Left ventricle myocardium inferior (tissue), 1 donor: ENCODE measurements around the gene PBX1. TPM values are rescaled to one million over a fixed set of nuclear protein-coding genes. Genes with fewer than 3 reads are reported as not detected.
A peak's percentile ranks its signal among the peaks of the same experiment; 100 is the strongest.

ENCODE experiments used
- DNase-seq: peaks from one replicate; pipeline ENCODE4 v3.0.0-alpha.2; 2020
- H3K27ac ChIP-seq: fragments of 200-600 bp; replicated peaks from 2 replicates; pipeline ENCODE4 v1.8.0; 2021
- H3K27me3 ChIP-seq: fragments of 200-600 bp; 2 replicates; pipeline ENCODE4 v1.8.0; 2021; ENCODE audit warnings: low read depth
- H3K36me3 ChIP-seq: fragments of 200-600 bp; 2 replicates; pipeline ENCODE4 v1.8.0; 2021
- H3K4me1 ChIP-seq: fragments of 200-600 bp; 2 replicates; pipeline ENCODE4 v1.8.0; 2021
- H3K4me3 ChIP-seq: fragments of 200-600 bp; 2 replicates; pipeline ENCODE4 v1.8.0; 2021; ENCODE audit warnings: mild to moderate bottlenecking, moderate library complexity
- H3K9me3 ChIP-seq: fragments of 200-600 bp; replicated peaks from 2 replicates; pipeline ENCODE4 v1.8.0; 2021
- intact Hi-C: fragments of 100-400 bp; cut with micrococcal nuclease; formaldehyde crosslinking; loops from one replicate; pipeline ENCODE4 v1.11.0; 2022
- total RNA-seq: library from RNA; stranded (reverse); fragmentation: NEBNext Ultra II Directional; extraction: Animal tissue kit (Norgen Biotek cat#: 25700); gene quantifications from one replicate; pipeline ENCODE4 v1.2.1, GENCODE V29; 2021
- TF ChIP-seq, protein P1 (sequence below): fragments of 200-600 bp; IDR thresholded peaks from 2 replicates; pipeline ENCODE4 v1.8.0; 2021; ENCODE audit warnings: antibody characterized with exemption, mild to moderate bottlenecking, borderline replicate concordance
- donor health status: DM: no; HTN: yes; CAD: no; lungs with severe emphysema.

The PBX1 gene
- total RNA-seq, 1 donor from 2014 or later, result 73.2 TPM

DNA sequence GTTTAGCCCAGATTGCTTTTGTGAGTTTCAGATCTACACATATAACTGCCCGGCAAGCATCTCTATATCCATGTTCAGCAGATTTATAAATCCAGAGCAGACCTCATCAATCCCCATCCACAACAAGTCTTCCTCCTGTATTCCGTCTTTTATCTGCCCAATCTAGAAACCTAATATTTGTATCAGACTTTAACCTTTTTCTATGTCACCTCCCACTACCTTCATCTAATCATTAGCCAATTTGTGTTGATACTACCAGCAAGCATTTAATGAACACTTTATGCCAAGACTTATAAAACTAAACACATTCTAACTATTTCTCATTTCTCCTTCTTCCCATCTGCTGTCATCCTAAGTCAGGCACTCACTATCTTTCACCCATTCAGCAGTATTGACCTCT is 135.5 kb downstream of the PBX1 start:
- H3K4me3 ChIP-seq, result no peak overlapping the region
- intact Hi-C loops, result no loop called here
- TF ChIP-seq, protein P1, sequence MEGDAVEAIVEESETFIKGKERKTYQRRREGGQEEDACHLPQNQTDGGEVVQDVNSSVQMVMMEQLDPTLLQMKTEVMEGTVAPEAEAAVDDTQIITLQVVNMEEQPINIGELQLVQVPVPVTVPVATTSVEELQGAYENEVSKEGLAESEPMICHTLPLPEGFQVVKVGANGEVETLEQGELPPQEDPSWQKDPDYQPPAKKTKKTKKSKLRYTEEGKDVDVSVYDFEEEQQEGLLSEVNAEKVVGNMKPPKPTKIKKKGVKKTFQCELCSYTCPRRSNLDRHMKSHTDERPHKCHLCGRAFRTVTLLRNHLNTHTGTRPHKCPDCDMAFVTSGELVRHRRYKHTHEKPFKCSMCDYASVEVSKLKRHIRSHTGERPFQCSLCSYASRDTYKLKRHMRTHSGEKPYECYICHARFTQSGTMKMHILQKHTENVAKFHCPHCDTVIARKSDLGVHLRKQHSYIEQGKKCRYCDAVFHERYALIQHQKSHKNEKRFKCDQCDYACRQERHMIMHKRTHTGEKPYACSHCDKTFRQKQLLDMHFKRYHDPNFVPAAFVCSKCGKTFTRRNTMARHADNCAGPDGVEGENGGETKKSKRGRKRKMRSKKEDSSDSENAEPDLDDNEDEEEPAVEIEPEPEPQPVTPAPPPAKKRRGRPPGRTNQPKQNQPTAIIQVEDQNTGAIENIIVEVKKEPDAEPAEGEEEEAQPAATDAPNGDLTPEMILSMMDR, result no peak
- no peak for DNase-seq
- H3K27ac ChIP-seq, result no peak overlapping the region
- H3K4me1 ChIP-seq, result peaks cover 34% of the 10 kb centered on the region
- H3K27me3 ChIP-seq, result no peaks in the 10 kb centered on the region
- H3K36me3 ChIP-seq, result no peaks in the 10 kb centered on the region
- no peaks in the 10 kb centered on the region for H3K9me3 ChIP-seq

DNA sequence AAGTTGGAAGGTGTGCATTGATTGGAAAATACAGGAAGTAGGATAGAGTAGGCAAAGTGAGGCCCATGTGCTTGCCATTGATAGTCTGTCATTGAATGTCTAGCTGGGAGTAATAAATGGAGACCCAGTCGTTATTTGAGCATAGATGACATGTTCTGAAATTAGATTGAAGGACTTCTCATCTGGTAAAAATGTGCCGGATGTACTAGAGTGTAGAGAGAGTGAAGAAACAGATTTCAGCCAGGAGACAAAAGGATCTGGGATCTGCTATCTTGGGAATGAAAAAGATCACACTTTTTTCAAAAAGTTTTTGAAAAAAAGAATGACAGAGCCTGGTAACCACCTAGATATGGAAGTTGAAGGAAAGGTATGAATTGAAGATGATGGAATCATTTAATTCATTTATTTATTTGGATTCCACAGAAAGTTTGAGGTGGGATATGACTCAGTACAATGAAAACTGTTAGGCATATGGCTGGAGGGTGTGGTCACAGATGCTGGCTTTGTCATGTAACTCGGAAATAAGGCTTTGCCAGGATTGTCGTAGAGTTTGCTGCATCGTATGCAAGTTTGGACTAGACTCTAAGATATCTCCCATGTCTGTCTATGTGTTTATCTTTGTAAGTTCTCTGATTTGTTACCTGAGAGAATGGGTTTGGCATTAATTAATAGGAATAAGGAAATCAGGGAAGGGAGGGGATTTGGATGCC is 137.1 kb downstream of the PBX1 start:
- H3K4me1 ChIP-seq, result peaks cover 43% of the 10 kb centered on the region
- intact Hi-C loops, result no loop called here
- H3K9me3 ChIP-seq, result no peaks in the 10 kb centered on the region
- TF ChIP-seq, protein P1, result no peak
- H3K4me3 ChIP-seq, result no peak overlapping the region
- no peak for DNase-seq
- no peaks in the 10 kb centered on the region for H3K27me3 ChIP-seq
- H3K36me3 ChIP-seq, result no peaks in the 10 kb centered on the region
- no peak overlapping the region for H3K27ac ChIP-seq

DNA sequence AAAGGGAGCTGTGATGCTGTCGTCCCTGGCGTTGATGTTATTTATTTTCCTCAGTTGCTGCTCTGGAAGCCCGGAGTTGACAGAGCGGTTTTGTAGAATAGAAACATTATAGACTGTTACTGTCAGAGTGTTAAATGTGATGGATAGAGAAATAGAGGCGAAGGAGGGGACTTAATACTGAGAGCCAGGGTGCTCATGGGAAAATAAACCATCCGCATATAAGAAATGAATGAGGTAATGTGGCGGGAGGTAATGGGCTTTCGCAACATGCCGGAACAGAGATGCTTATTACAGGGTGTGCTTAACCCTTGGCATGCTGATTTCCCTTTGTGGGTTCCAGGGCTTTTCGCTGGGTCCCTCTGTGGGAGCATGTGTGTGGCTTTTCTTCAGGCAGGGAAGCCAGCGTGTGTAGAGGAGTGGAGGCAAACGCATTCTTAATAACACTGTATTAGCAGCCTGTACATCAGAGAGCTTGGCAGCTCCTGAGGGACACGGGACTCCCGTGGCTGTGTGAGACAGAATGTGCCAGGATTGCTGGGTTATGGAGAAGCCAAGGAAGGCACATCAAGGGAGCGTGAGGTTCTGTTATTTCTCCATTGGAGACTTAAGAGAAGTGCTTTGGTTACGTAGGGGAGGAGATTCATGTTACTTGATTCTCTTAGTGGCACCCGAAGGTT is 141.0 kb downstream of the PBX1 start:
- Histone ChIP-seq H3K27ac (peak overlapping the region; percentile 72), H3K27me3 (no peaks in the 10 kb centered on the region), H3K9me3 (no peaks in the 10 kb centered on the region), H3K36me3 (no peaks in the 10 kb centered on the region), H3K4me1 (peaks cover 77% of the 10 kb centered on the region), H3K4me3 (peak overlapping the region; percentile 22)
- intact Hi-C loops, result no loop called here
- DNase-seq, result no peak
- TF ChIP-seq, protein P1, result no peak

DNA sequence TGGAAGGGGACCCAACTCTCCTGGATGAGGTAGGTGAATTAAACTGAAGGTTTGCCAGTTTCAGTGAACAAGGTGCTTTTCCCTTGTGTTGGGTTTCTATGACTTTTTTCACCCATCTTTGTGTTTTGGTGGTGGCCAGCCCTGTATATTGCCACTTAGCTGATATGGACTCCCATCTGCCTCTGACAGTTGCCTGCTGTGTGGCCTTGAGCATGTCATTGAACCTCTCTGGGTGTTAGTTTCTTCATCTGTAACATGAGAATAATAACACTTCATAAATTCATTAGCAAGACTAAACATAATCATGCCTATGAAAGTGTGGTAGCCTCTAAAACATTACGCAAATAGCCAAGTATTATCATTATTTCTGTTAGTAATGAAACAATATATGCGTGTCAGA is 141.7 kb downstream of the PBX1 start:
- peak overlapping the region; percentile 5 for H3K4me3 ChIP-seq

DNA sequence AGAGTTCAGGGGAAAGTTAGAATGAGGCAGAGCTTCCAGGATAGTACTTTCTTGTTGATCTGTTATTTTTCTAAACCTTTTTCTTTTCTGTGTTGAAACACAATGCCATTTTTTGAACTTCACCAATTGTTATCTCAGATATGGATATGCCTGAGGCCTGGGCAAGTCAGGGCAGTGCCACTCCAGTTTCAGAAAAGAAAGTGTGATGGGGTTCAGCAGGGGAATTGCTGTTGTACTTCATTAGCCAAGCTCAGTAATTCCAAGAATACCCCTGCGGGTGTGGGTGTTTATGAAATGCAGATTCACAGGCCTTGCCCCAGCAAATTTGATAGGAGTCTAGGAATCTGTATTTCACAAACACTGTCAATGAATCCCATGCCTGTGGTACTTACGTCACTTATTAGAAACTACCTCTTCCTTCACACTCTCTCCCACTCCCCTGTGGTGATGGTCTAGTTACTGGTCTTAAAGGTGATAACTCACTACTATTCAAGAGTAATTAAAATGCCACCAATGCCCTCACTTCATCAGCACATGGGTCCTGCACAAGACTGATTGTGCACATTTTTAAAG is 142.3 kb downstream of the PBX1 start:
- peak overlapping the region; percentile 72 for H3K27ac ChIP-seq
- TF ChIP-seq, protein P1, result no peak
- peaks cover 84% of the 10 kb centered on the region for H3K4me1 ChIP-seq
- H3K9me3 ChIP-seq, result no peaks in the 10 kb centered on the region
- no peaks in the 10 kb centered on the region for H3K27me3 ChIP-seq
- H3K4me3 ChIP-seq, result no peak overlapping the region
- no peak for DNase-seq
- intact Hi-C loops, result no loop called here
- no peaks in the 10 kb centered on the region for H3K36me3 ChIP-seq

More for the DNA sequence above, 141.7 kb downstream of the PBX1 start:
- no peak for DNase-seq
- Histone ChIP-seq H3K9me3 (no peaks in the 10 kb centered on the region), H3K27ac (peak overlapping the region; percentile 72), H3K36me3 (no peaks in the 10 kb centered on the region), H3K4me1 (peaks cover 82% of the 10 kb centered on the region), H3K27me3 (no peaks in the 10 kb centered on the region)
- TF ChIP-seq, protein P1, result no peak
- intact Hi-C loops, result no loop called here
